ENCODE results near the gene AIF1. TPM values are rescaled to one million over a fixed set of nuclear protein-coding genes. Genes with fewer than 3 reads are reported as not detected.

Gene AIF1
- total and polyA plus RNA-seq, 2 donors (not counting 1 experiment from before 2014, with no cell fraction given): not detected

- Histone ChIP-seq H3K4me2 (ENCODE audit: extremely low read depth, insufficient read depth, low read length) (no peak overlapping the region), H3K27ac (ENCODE audit: insufficient read depth, low read length) (no peak overlapping the region), H4K20me1 (ENCODE audit: control insufficient read depth, extremely low read depth, insufficient read depth, low read length) (no peaks in the 10 kb centered on the region), H3K4me3 (replicated peaks in 1 of 4; ENCODE audit: control extremely low read depth in 1 of 4, insufficient read depth in 1 of 4, low read depth in 3 of 4, low read length in 4 of 4) (no peak overlapping the region), H3K9ac (ENCODE audit: insufficient read depth, low read length) (no peak overlapping the region), H3K4me1 (ENCODE audit: control insufficient read depth, extremely low read depth, insufficient read depth, low read length) (no peaks in the 10 kb centered on the region), H3K9me3 (ENCODE audit: control insufficient read depth, insufficient read depth, low read depth, low read length) (no peaks in the 10 kb centered on the region), H3K79me2 (ENCODE audit: control insufficient read depth, insufficient read depth, low read length) (no peaks in the 10 kb centered on the region), H3K36me3 (ENCODE audit: control insufficient read depth, insufficient read depth, low read length) (no peaks in the 10 kb centered on the region), H2AFZ (ENCODE audit: low read length) (no peak overlapping the region), H3K27me3 (ENCODE audit: control insufficient read depth, insufficient read depth, low read length) (peaks cover 19% of the 10 kb centered on the region)
- no peak for DNase-seq (ENCODE audit: low read depth in 2 of 2)
- TF ChIP-seq EZH2 (IDR thresholded peaks at IDR 0.05; ENCODE audit: low read length, missing control alignments) (no peak), CTCF (conservative IDR thresholded peaks at IDR 0.05 in 1 of 2, IDR thresholded peaks at IDR 0.05 in 1 of 2; ENCODE audit: low read depth in 1 of 2, low read length in 2 of 2) (no peak)
Observed at GRCh38 chr6:31569861-31570536, 45.0 kb upstream of the AIF1 start.

GRCh38 chr6:31572041-31572911 is 42.8 kb upstream of the AIF1 start, which contains the start of gene LTA:
Gene LTA (plus strand): TSS chr6:31572289. CDS start chr6:31572743, 454 bp downstream.
- no peak for DNase-seq (ENCODE audit: low read depth in 2 of 2)
- H3K27me3 ChIP-seq (ENCODE audit: control insufficient read depth, insufficient read depth, low read length): peaks cover 33% of the 10 kb centered on the region
- no peak within 1 kb of the TSS for H2AFZ ChIP-seq (ENCODE audit: low read length)
- H3K4me2 ChIP-seq (ENCODE audit: extremely low read depth, insufficient read depth, low read length): no peak within 1 kb of the TSS
- H3K27ac ChIP-seq (ENCODE audit: insufficient read depth, low read length): no peak within 1 kb of the TSS
- H3K9ac ChIP-seq (ENCODE audit: insufficient read depth, low read length): no peak within 1 kb of the TSS
- no peaks in the 10 kb centered on the region for H3K36me3 ChIP-seq (ENCODE audit: control insufficient read depth, insufficient read depth, low read length)
- H3K79me2 ChIP-seq (ENCODE audit: control insufficient read depth, insufficient read depth, low read length): no peaks in the 10 kb centered on the region
- H4K20me1 ChIP-seq (ENCODE audit: control insufficient read depth, extremely low read depth, insufficient read depth, low read length): no peaks in the 10 kb centered on the region
- TF ChIP-seq CTCF (conservative IDR thresholded peaks at IDR 0.05 in 1 of 2, IDR thresholded peaks at IDR 0.05 in 1 of 2; ENCODE audit: low read depth in 1 of 2, low read length in 2 of 2) (no peak), EZH2 (IDR thresholded peaks at IDR 0.05; ENCODE audit: low read length, missing control alignments) (no peak)
- H3K4me1 ChIP-seq (ENCODE audit: control insufficient read depth, extremely low read depth, insufficient read depth, low read length): no peaks in the 10 kb centered on the region
- H3K4me3 ChIP-seq (replicated peaks in 1 of 4; ENCODE audit: control extremely low read depth in 1 of 4, insufficient read depth in 1 of 4, low read depth in 3 of 4, low read length in 4 of 4): no peak within 1 kb of the TSS
- no peaks in the 10 kb centered on the region for H3K9me3 ChIP-seq (ENCODE audit: control insufficient read depth, insufficient read depth, low read depth, low read length)

All from fibroblast of lung (primary cell).